SH-SY5Y (cell line): Measurements from ENCODE around the gene ABLIM2.

Experiments used
- GATA2 ChIP-seq: IDR thresholded peaks from 2 replicates; pipeline ENCODE4 v1.6.1; 2011; ENCODE audit warnings: mild to moderate bottlenecking, low read depth, low read length
- GATA3 ChIP-seq: IDR thresholded peaks from 2 replicates; pipeline ENCODE4 v1.6.1; 2011; ENCODE audit warnings: low read depth, mild to moderate bottlenecking, low read length, moderate library complexity

The ABLIM2 gene

GRCh38 chr4:8158710-8159536 is at the start of gene ABLIM2:
ABLIM2 (minus strand) TSS chr4:8158813; CDS start chr4:8158689, 124 bp downstream.
- TF ChIP-seq GATA2 (peak; percentile 95), GATA3 (no peak)

- TF ChIP-seq GATA3 (no peak), GATA2 (no peak)
These were observed 48.7 kb upstream of the ABLIM2 start for GRCh38 chr4:8207314-8207713.

- TF ChIP-seq GATA3 (no peak), GATA2 (no peak)
These were observed 47.4 kb upstream of the ABLIM2 start for GRCh38 chr4:8205749-8206611.

- TF ChIP-seq GATA2 (no peak), GATA3 (no peak)
These were observed 46.7 kb upstream of the ABLIM2 start for GRCh38 chr4:8205241-8205707.

- TF ChIP-seq GATA3 (no peak), GATA2 (no peak)
These were observed 46.1 kb upstream of the ABLIM2 start for GRCh38 chr4:8204576-8205227.

- TF ChIP-seq GATA3 = no peak
- no peak for TF ChIP-seq GATA2
These were observed 45.2 kb upstream of the ABLIM2 start for GRCh38 chr4:8203817-8204216.

- no peak for TF ChIP-seq GATA2
- no peak for TF ChIP-seq GATA3
These were observed 44.4 kb upstream of the ABLIM2 start for GRCh38 chr4:8203052-8203401.

- TF ChIP-seq GATA2 (no peak), GATA3 (no peak)
These were observed 43.8 kb upstream of the ABLIM2 start for GRCh38 chr4:8202108-8203051.

GRCh38 chr4:8201321-8201781 is 42.7 kb upstream of the ABLIM2 start:
- TF ChIP-seq GATA2 (no peak), GATA3 (no peak)

GRCh38 chr4:8200302-8200975 is 41.8 kb upstream of the ABLIM2 start:
- TF ChIP-seq GATA3 (no peak), GATA2 (no peak)

- no peak for TF ChIP-seq GATA2
- no peak for TF ChIP-seq GATA3
These were observed 41.1 kb upstream of the ABLIM2 start for GRCh38 chr4:8199594-8200301.

GRCh38 chr4:8198906-8199593 is 40.4 kb upstream of the ABLIM2 start, which contains the start of gene SH3TC1:
SH3TC1 (plus strand) TSS chr4:8199290; CDS start chr4:8205195, 5,905 bp downstream.
- no peak for TF ChIP-seq GATA3
- no peak for TF ChIP-seq GATA2
